COLO668 (cell line): Measurements from ENCODE around the gene BMPR1B.

Experiments used
- DNase-seq: peaks from one replicate; lab custom pipeline; 2025; ENCODE audit not compliant: unreplicated experiment; lab: John Stamatoyannopoulos, UW

BMPR1B gene

GRCh38 chr4:95084584-95084983, 326.8 kb downstream of the BMPR1B start:
- DNase-seq = no peak

GRCh38 chr4:95085124-95085833, 327.5 kb downstream of the BMPR1B start:
- DNase-seq = no peak

GRCh38 chr4:95086551-95086950, 328.8 kb downstream of the BMPR1B start:
- DNase-seq = no peak

GRCh38 chr4:95087657-95088455, 330.1 kb downstream of the BMPR1B start:
- no peak for DNase-seq

- no peak for DNase-seq
Observed at GRCh38 chr4:95091272-95091671, 333.5 kb downstream of the BMPR1B start.

GRCh38 chr4:95092766-95093165, 335.0 kb downstream of the BMPR1B start:
- DNase-seq = peak; percentile 24

- DNase-seq = no peak
Observed at GRCh38 chr4:95093460-95093859, 335.7 kb downstream of the BMPR1B start.

- no peak for DNase-seq
Observed at GRCh38 chr4:95093936-95094929, 336.5 kb downstream of the BMPR1B start.

- DNase-seq = no peak
Observed at GRCh38 chr4:95095348-95095974, 337.7 kb downstream of the BMPR1B start.

- DNase-seq = no peak
Observed at GRCh38 chr4:95102162-95102790, 344.5 kb downstream of the BMPR1B start.

- no peak for DNase-seq
Observed at GRCh38 chr4:95105112-95105511, 347.4 kb downstream of the BMPR1B start.

GRCh38 chr4:95105983-95106382, 348.2 kb downstream of the BMPR1B start:
- DNase-seq = no peak

- DNase-seq = no peak
Observed at GRCh38 chr4:95106408-95106928, 348.7 kb downstream of the BMPR1B start.

- no peak for DNase-seq
Observed at GRCh38 chr4:95107004-95107403, 349.2 kb downstream of the BMPR1B start.

GRCh38 chr4:95107635-95108034, 349.9 kb downstream of the BMPR1B start:
- no peak for DNase-seq

- DNase-seq = no peak
Observed at GRCh38 chr4:95108883-95109421, 351.2 kb downstream of the BMPR1B start.

GRCh38 chr4:95114521-95114920, 356.8 kb downstream of the BMPR1B start:
- no peak for DNase-seq

GRCh38 chr4:95118497-95118896, 360.7 kb downstream of the BMPR1B start:
- no peak for DNase-seq

- DNase-seq = no peak
Observed at GRCh38 chr4:95120456-95120855, 362.7 kb downstream of the BMPR1B start.

GRCh38 chr4:95122001-95122400, 364.2 kb downstream of the BMPR1B start:
- DNase-seq = no peak
